ENCODE data around the gene NBAS.

NBAS gene

GRCh38 chr2:15591373-15591691 lies 30.2 kb upstream of the NBAS start:
- DNase-seq (ENCODE audit: low read depth), result no peak

- no peak for DNase-seq (ENCODE audit: low read depth)
Observed at GRCh38 chr2:15588329-15588919, 27.3 kb upstream of the NBAS start.

GRCh38 chr2:15584767-15585469 lies 23.8 kb upstream of the NBAS start:
- DNase-seq (ENCODE audit: low read depth), result no peak

- no peak for DNase-seq (ENCODE audit: low read depth)
Observed at GRCh38 chr2:15584316-15584715, 23.2 kb upstream of the NBAS start.

GRCh38 chr2:15583826-15584225 lies 22.7 kb upstream of the NBAS start:
- DNase-seq (ENCODE audit: low read depth), result no peak

DNA sequence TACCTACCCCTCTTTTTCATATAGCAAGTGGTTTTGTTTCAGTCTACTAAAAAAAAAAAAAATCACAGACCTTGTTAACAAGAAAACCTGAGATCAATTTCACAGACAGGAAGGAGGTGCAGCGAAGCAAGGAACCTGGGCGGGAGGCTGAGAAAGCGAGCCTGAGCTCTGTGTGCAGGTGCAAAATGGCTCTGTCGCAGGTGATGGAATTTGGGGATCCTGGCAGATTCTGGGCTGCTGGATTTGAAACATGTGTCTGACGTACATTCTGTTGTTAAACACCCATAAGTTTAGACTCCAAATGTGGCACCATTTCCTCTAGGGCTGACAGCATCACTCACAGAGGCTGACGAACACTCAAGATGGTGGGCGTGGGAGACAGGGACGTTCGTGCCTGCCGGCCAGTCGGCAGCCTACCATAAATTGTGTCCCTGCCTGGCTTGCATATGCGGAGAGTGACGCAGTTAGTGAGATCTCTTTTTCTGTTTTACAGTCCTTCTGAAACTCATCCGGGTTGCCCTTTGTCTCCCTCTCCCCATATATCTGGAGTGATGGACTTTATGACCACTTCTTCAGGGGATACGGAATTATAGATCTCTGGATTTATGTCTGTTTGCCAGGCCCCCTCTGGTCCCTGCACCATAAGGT lies 21.7 kb upstream of the NBAS start:
- DNase-seq (ENCODE audit: low read depth), result no peak

DNA sequence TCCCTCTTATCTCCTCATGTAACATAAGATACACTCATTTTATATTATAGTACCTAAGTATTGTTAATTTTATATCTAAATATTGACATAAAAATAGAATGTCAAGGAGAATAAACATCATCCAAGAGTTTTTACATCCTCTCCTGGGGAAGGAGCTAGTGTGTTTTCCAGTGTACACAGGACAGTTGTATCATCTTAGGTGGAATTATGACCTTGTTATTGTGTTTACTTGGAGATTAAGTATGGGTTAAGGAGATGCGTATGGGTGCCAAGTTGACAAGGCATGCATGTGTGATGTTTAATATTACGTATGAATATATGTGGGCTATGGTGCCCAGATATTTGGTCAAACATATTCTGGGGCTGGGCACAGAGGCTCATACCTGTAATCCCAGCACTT lies 19.3 kb upstream of the NBAS start:
- no peak for DNase-seq (ENCODE audit: low read depth)

DNA sequence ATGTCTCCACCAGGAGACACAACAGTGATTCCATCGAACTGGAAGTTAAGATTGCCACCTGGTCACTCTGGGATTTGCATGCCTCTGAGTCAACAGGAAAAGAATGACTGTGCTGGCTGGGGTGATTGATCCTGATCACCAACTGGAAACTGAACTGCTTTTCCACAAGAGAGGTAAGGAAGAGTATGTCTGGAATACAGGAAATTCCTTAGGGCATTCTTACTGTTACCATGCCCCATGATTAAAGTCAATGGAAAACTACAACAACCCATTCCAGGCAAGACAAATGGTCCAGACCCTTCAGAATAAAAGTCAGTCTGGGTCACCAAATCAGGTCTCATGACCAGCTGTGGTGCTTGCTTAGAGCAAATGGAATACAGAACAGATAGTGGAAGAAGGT lies 18.5 kb upstream of the NBAS start:
- DNase-seq (ENCODE audit: low read depth), result no peak

DNA sequence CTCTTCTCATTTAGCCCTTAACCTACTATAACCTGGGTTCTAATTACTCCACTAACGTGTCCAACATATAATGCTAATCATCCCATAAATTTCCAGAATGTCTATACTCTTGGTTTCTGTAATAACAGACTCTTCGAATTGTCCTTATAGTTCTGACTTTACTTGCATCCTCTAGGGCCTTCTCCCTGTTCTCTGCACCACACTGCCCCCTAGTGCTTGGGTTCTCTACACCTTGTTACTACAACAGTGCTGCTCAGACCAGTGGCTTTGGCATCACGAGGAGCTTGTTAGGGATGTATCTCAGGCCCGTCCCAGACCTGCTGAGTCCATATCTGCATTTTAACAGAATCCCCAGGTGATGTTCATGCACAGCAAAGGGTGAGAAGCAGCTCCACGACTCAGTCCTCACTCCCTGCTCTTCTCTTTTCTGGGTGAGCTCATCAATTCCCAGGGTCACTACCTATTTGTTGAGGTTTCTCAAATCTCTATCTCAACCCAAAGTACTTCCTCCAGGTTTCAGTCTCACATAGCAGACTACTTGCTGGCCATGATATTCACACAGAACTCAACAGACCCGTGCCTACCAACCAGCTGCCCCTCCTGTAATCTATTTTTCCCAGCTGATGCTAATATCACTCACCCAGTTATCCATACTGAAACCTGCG lies 16.1 kb upstream of the NBAS start:
- DNase-seq (ENCODE audit: low read depth), result peak; percentile 84

- no peak for DNase-seq (ENCODE audit: low read depth)
Observed at GRCh38 chr2:15571729-15572128, 10.6 kb upstream of the NBAS start.

GRCh38 chr2:15570104-15570503 lies 9.0 kb upstream of the NBAS start:
- DNase-seq (ENCODE audit: low read depth), result no peak

DNA sequence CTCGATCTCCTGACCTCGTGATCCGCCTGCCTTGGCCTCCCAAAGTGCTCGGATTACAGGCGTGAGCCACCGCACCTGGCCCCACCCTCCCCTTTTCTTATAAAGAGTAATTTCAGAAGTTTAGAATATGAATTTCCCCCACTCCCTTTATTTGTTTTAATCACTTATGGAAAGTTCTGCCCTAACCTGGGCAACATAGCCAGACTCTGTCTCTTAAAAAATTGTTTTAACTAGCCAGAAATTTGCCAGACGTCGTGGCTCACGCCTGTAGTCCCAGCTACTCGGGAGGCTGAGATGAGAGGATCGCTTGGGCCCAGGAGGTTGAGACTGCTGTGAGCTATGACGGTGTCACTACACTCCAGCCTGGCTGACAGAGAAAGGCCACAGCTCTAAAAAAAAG lies 7.7 kb upstream of the NBAS start:
- DNase-seq (ENCODE audit: low read depth), result no peak

- DNase-seq (ENCODE audit: low read depth), result no peak
Observed at GRCh38 chr2:15566912-15567311, 5.8 kb upstream of the NBAS start.

DNA sequence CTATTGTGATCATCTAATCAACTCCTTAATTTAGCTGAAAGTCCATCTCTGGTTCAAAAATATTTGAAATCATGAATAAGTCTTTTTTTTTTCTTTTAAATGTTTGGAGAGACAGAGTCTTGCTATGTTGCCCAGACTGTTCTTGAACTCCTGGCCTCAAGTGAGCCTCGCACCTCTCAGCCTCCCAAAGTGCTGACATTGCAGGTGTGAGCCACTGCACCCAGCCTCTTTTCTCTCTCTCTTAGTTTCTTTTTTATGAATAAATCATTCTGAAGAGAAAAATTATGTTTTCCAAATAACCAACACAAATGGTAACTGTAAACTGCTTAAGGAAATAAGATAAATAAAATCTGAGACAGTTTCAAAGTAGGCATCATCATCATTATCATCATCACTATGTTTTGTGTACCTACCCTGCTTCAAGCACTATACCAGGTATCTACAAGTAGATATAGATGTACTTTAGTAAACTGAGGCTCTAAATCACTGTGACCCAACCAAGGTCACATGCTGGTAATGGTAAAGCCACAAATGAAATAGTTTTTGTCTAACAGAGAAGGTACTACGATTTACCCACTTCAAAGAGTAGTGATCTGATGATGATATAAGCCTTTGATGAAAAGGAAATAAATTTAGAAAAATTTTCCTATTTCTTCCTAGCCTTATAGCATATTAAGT lies 5.0 kb upstream of the NBAS start:
- no peak for DNase-seq (ENCODE audit: low read depth)

DNA sequence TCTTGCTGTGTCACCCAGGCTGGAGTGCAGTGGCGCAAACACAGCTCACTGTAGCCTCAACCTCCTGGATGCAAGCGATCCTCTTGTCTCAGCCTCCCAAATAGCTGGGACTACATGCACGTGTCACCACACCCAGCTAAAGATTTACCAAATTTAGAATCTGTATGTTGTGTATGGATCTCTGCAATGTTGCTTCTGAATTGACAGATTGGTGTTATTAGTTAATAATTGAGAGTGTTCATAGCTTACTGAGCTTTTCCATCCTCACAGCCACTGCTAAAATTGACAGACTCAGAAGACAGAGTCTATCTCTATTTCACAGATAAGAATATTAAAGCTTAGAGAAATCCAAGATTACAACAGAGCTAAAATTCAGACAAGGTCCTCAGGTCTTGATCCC lies 4.3 kb upstream of the NBAS start:
- DNase-seq (ENCODE audit: low read depth), result no peak

DNA sequence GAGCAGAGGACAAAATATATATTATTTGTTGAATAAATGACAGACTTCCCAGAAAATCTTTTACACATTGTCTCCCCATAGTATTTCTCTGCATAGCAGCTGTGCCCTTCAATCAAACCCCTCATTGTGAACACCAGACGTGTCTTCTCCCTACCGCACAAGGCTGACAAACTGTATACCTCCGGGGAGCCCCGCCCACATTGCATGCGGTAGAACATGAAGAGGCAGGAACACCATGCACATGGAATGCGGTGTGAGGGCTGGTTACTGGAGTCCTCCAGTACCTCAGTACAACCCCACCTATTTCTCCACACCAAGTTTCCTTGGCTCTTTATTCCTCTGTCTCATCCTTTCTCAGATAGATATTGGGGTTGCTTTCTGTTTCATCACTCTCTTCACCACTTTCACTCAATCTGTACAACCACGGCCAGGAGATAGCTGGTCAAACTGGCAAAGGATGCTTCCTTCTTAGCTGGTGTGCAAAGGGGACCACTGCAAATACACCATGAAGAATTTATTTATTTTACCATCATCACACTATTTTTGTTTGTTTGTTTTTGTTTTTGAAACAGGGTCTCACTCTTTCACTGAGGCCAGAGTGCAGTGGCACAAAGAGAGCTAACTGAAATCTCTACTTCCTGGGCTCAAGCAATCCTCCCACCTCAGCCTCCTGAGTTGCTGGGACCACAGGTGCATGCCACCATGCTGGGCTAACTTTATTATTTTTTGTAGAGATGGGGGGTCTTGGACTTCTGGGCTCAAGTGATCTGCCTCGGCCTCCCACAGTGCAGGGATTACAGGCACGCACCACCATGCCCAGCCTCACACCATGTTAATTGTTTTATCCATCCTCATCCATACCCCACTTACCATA lies 2.3 kb upstream of the NBAS start:
- DNase-seq (ENCODE audit: low read depth), result no peak

- no peak for DNase-seq (ENCODE audit: low read depth)
Observed at GRCh38 chr2:15562354-15563031, 1.4 kb upstream of the NBAS start.

DNA sequence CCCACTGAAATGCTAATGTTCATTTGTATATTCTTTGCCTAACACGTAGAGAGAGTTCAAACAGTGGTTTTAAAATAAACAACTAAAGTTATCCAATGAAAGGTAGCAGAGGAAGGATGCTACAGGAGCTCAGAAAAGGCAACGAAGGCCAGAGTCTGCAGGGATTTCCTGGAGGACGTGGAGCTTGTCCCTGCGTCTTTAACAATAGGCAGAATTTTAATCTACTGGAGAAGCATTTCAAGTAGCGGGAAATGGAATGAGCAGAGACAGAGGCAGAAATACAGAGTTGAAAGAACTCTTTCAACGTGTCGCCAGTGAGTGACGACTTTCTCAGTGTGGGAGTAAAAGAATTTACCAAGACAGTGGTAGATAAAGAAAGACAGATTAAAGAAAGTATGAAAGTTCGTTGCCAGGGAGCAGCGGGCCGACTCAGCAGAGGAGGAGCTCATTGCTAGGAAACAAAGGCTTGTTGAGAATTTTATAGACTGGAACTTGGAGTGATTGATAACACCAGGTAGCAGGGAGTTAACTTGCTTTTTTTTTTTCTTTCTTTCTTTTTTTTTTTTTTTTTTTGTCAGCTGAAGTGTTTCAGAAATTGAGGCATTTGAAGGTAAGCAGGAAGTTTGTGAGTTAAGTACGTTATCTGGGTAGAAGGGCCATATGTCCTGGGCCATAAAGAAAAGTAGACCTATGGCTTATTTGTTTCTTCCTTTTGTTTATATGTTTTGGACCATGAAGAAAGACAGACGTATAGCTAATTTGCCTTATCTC lies 625 bp upstream of the NBAS start:
- no peak for DNase-seq (ENCODE audit: low read depth)

- DNase-seq (ENCODE audit: low read depth), result no peak
Observed at GRCh38 chr2:15560140-15560987, 770 bp downstream of the NBAS start.

Data from stimulated activated CD8-positive, alpha-beta memory T cell treated with anti-CD3 and anti-CD28 coated beads, Interleukin-12 subunit alpha, Interleukin-12 subunit beta, amount 100 ng/mL, for 1 hour (primary cell).